ENCODE measurements around the gene ARPC3. TPM values are rescaled to one million over a fixed set of nuclear protein-coding genes. Genes with fewer than 3 reads are reported as not detected.
A peak's percentile ranks its signal among the peaks of the same experiment; 100 is the strongest.

ARPC3 gene
- 10 to 100 TPM; 52.7 to 71.6 (median 59.7) TPM for total RNA-seq
- polyA plus RNA-seq: 100 to 1,000 TPM; 115 to 168 (median 143) TPM
- long read RNA-seq, donor 1, transcript ARPC3-201 (7 exons, 1,014 nt): major isoform, 28 of 34 reads
- long read RNA-seq, donor 1, partial matches to known transcripts: 5 of 34 reads
- long read RNA-seq, donor 1, other reads (novel, unspliced or antisense): 1 of 34 reads
- long read RNA-seq, donor 2, transcript ARPC3-201 (7 exons, 1,014 nt): major isoform, 58 of 61 reads
- long read RNA-seq, donor 2, partial matches to known transcripts: 1 of 61 reads
- long read RNA-seq, donor 2, other reads (novel, unspliced or antisense): 1 of 61 reads

DNA sequence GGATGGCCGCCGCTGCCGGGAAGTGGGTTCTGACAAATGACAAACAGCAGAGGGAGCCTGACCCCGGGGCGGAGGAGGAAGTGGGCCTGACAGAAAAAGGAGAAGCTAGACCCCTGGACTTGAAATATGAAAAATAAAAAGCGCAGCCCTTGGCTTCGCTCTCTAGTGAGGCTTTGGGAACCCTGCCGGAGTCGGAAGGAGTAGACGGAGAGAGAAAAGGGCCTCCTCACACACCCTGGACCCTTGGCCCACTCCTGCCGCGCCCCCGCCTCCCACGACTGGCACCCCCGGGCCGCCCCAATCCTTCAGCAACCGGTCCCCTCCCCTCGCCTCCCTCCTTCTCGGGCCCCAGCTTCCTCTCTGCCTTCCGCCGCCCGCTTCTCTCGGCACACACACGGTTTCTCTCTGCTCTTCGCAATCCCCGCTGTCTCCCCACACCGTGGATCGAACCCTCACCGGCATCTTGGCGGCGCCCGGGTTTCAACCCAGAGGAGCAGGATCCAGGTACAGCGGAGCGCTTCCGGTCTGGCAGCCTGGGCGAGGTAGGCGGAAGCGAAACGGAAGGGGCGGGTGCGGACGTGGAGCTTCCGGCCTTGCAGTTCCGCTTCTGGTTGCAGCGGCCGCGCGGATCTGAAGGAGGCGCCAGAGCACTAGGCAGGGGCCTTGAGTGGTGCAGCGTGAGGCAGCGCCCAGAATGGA lies at the start of gene ARPC3:
TSS of gene ARPC3 (minus strand) at position 539 of the 699 bp plus-strand sequence. CDS start at position 462, 77 bp downstream.
- TF ChIP-seq, protein P1, sequence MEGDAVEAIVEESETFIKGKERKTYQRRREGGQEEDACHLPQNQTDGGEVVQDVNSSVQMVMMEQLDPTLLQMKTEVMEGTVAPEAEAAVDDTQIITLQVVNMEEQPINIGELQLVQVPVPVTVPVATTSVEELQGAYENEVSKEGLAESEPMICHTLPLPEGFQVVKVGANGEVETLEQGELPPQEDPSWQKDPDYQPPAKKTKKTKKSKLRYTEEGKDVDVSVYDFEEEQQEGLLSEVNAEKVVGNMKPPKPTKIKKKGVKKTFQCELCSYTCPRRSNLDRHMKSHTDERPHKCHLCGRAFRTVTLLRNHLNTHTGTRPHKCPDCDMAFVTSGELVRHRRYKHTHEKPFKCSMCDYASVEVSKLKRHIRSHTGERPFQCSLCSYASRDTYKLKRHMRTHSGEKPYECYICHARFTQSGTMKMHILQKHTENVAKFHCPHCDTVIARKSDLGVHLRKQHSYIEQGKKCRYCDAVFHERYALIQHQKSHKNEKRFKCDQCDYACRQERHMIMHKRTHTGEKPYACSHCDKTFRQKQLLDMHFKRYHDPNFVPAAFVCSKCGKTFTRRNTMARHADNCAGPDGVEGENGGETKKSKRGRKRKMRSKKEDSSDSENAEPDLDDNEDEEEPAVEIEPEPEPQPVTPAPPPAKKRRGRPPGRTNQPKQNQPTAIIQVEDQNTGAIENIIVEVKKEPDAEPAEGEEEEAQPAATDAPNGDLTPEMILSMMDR (IDR thresholded peaks at IDR 0.05): peak; percentile 92
- Histone ChIP-seq H3K9me3 (no peaks in the 10 kb centered on the region), H3K36me3 (ENCODE audit: insufficient read depth in 1 of 2, low read depth in 1 of 2) (peaks cover 15 to 43% of the 10 kb centered on the region in 2 donors), H3K4me3 (peak within 1 kb of the TSS; percentile 88), H3K4me1 (peaks cover 9% of the 10 kb centered on the region), H3K27me3 (ENCODE audit: insufficient read depth in 3 of 3, low read length in 2 of 3) (no peaks in the 10 kb centered on the region), H3K27ac (peak within 1 kb of the TSS; percentile 89)
- WGBS, 3 donors: 0% methylated on average over 40 to 51 of the region's 51 CpGs
- DNase-seq (peak; percentile 95 to 97), ATAC-seq (peak; percentile 99)
- intact Hi-C loops (cut with DNase I): loop anchor here (5.0 to 10.0 kb wide), 4 partner anchors 152 to 865 kb away; no protein-coding TSS in a partner anchor

DNA sequence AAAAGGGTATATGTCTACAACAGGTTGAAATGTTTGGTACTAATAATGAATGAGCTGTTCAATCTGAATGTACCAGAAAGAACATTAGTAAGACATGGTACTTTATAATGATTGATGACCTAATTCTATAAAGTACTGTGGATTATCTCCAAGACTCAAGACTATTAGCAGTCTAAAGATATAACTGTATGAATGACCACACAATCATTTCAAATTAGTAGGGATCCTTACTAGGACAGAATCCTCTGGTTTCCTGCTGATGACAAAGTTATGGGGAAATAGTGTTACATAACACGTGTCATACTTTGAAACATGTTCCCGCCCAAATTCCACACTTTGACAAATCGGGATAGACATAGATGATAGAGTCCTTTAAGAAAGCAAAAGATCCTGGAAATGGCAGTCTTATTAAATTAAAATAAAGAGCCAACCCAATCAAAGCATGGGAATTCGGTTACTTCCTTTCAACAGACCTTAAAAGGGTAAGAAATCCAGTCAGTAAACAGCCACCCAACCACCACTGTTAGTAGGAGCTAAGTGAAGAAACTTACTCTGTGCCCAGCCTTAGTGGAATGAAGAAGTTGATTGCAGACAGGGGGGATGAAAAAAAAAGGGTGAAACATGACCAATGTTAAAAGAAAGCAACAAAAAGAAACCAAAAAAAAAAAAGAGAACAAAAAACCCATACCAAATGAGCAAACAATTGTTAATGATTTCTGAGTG lies 49.0 kb upstream of the ARPC3 start:
- H3K4me3 ChIP-seq: no peak overlapping the region
- peak overlapping the region; percentile 96 for H3K27ac ChIP-seq
- peaks cover 39% of the 10 kb centered on the region for H3K4me1 ChIP-seq
- H3K27me3 ChIP-seq (ENCODE audit: insufficient read depth in 3 of 3, low read length in 2 of 3): no peaks in the 10 kb centered on the region
- DNase-seq (no peak), ATAC-seq (peak; percentile 20 to 35 (median 26))
- 43 to 64% (median 46%) methylated on average over 4 of the region's 4 CpGs for WGBS, 3 donors
- TF ChIP-seq, protein P1 (IDR thresholded peaks at IDR 0.05): no peak
- H3K9me3 ChIP-seq: no peaks in the 10 kb centered on the region
- intact Hi-C loops (cut with DNase I): no loop called here
- peaks cover 2 to 30% of the 10 kb centered on the region in 2 donors for H3K36me3 ChIP-seq (ENCODE audit: insufficient read depth in 1 of 2, low read depth in 1 of 2)

DNA sequence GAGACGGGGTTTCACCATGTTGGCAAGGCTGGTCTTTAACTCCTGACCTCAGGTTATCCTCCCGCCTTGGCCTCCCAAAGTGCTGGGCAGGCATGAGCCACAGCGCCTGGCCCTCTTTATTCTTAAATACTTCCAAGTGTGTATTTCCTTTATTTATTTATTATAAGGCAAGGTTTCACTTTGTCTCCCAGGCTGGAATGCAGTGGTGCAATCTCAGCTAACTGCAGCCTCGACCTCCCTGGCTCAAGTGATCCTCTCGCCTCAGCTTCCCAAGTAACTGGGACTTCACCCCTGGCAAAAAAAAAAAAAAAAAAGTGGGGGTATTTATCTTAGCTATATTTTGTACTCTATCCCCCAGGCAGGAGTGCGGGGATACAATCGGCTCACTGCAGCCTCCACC lies 25.3 kb upstream of the ARPC3 start:
- TF ChIP-seq, protein P1 (IDR thresholded peaks at IDR 0.05): no peak
- ATAC-seq: no peak

DNA sequence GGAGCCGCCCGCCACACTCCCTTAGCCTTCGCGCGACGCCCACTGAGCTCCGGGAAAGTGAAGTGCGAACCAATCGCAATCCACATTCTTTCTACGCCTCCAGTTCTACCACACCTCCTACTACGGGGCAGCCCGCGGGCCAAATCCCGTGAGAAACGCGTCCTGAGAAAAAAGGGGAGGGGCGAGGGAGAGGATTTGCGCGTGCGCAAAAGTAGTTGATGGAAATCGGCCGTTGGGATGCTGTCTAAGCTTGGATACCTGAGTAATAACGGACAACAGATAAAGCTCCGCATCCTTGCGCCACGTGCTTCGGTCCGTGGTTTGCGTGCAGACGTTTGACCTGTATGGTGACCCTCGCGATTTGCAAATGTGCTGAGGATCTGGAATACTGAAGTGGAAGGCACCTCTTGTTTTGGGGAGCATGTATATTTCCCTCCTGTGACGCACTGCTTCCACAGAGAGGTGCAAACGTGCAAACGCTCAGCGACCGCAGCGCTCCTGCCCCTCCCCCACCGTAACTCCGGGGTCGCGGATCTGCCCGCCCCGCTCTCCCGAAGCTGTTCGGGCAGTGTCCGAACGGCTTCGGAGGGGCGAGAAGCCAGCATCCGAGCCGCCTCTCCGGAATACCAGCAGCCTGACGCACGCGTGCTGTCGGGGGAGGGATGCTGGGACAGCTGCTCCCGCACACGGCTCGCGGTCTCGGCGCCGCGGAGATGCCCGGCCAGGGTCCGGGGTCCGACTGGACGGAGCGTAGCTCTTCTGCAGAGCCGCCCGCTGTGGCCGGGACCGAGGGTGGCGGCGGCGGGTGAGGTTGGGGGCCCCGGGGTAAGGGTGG lies 18.3 kb upstream of the ARPC3 start, which contains the start of the genes FAM216A and GPN3:
TSS of gene FAM216A (plus strand) at position 632 of the 835 bp plus-strand sequence. CDS start at position 663, 31 bp downstream.
TSS of gene GPN3 (minus strand) at position 44 of the 835 bp plus-strand sequence. CDS start 54 bp downstream, outside the sequence.
- H3K36me3 ChIP-seq (ENCODE audit: insufficient read depth in 1 of 2, low read depth in 1 of 2): peaks cover 3 to 20% of the 10 kb centered on the region in 2 donors
- H3K27ac ChIP-seq: peak within 1 kb of the TSS; percentile 85
- H3K4me1 ChIP-seq: peaks cover 14% of the 10 kb centered on the region
- no peaks in the 10 kb centered on the region for H3K9me3 ChIP-seq
- WGBS, 3 donors: 0% methylated on average over 76 to 78 of the region's 78 CpGs
- TF ChIP-seq, protein P1 (IDR thresholded peaks at IDR 0.05): no peak
- H3K27me3 ChIP-seq (ENCODE audit: insufficient read depth in 3 of 3, low read length in 2 of 3): no peaks in the 10 kb centered on the region
- H3K4me3 ChIP-seq: peak within 1 kb of the TSS; percentile 72
- peak; percentile 92 to 95 (median 94) for ATAC-seq
- DNase-seq: peak; percentile 96 to 98
- intact Hi-C loops (cut with DNase I): loop anchor here (2.0 to 5.0 kb wide), 2 partner anchors 32 to 34 kb away; partner anchors contain the start of genes RAD9B (in 1 of the 2) and VPS29 (in 1 of the 2)

More for the DNA sequence above, 25.3 kb upstream of the ARPC3 start:
- Histone ChIP-seq H3K27ac (no peak overlapping the region), H3K4me1 (peaks cover 4% of the 10 kb centered on the region), H3K36me3 (ENCODE audit: insufficient read depth in 1 of 2, low read depth in 1 of 2) (peaks cover 0 to 5% of the 10 kb centered on the region in 2 donors), H3K27me3 (ENCODE audit: insufficient read depth in 3 of 3, low read length in 2 of 3) (no peaks in the 10 kb centered on the region), H3K4me3 (no peak overlapping the region), H3K9me3 (no peaks in the 10 kb centered on the region)
- no peak for DNase-seq
- 95 to 97% (median 96%) methylated on average over 7 of the region's 7 CpGs for WGBS, 3 donors
- intact Hi-C loops (cut with DNase I): no loop called here

Data from psoas muscle (tissue), 8 donors.